ENCODE measurements around the gene MRAP. TPM values are rescaled to one million over a fixed set of nuclear protein-coding genes. Genes with fewer than 3 reads are reported as not detected.
A peak's percentile ranks its signal among the peaks of the same experiment; 100 is the strongest.

MRAP gene
- total RNA-seq, 4 donors from 2014 or later, result not detected

- Histone ChIP-seq H3K9me3 (no peaks in the 10 kb centered on the region), H3K4me3 (peak overlapping the region; percentile 51 to 92), H3K36me3 (no peaks in the 10 kb centered on the region), H3K27ac (peak overlapping the region in 3 of 4 donors; percentile 74 to 83 (median 77)), H3K4me1 (peaks cover 0 to 23% (median 9%) of the 10 kb centered on the region in 3 donors), H3K27me3 (no peaks in the 10 kb centered on the region)
- no peak for TF ChIP-seq POLR2AphosphoS5 (IDR thresholded peaks at IDR 0.05)
- no peak for ATAC-seq
- WGBS, 2 donors (ENCODE audit: low coverage in 1 of 2), result 6% methylated on average over 9 of the region's 10 CpGs; no CpG with 5 or more reads in 1 of the 2 donors
Observed at GRCh38 chr21:32279377-32279680, 19.3 kb upstream of the MRAP start.

- ATAC-seq, result no peak
- Histone ChIP-seq H3K36me3 (no peaks in the 10 kb centered on the region), H3K4me1 (peaks cover 0 to 23% (median 9%) of the 10 kb centered on the region in 3 donors), H3K9me3 (no peaks in the 10 kb centered on the region), H3K27me3 (no peaks in the 10 kb centered on the region), H3K27ac (no peak overlapping the region), H3K4me3 (no peak overlapping the region)
- TF ChIP-seq POLR2A (IDR thresholded peaks at IDR 0.05), result no peak
- TF ChIP-seq POLR2AphosphoS5 (IDR thresholded peaks at IDR 0.05), result no peak
- TF ChIP-seq EP300 (IDR thresholded peaks at IDR 0.05), result no peak
- TF ChIP-seq, protein P1, sequence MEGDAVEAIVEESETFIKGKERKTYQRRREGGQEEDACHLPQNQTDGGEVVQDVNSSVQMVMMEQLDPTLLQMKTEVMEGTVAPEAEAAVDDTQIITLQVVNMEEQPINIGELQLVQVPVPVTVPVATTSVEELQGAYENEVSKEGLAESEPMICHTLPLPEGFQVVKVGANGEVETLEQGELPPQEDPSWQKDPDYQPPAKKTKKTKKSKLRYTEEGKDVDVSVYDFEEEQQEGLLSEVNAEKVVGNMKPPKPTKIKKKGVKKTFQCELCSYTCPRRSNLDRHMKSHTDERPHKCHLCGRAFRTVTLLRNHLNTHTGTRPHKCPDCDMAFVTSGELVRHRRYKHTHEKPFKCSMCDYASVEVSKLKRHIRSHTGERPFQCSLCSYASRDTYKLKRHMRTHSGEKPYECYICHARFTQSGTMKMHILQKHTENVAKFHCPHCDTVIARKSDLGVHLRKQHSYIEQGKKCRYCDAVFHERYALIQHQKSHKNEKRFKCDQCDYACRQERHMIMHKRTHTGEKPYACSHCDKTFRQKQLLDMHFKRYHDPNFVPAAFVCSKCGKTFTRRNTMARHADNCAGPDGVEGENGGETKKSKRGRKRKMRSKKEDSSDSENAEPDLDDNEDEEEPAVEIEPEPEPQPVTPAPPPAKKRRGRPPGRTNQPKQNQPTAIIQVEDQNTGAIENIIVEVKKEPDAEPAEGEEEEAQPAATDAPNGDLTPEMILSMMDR (IDR thresholded peaks at IDR 0.05), result no peak
- WGBS, 2 donors (ENCODE audit: low coverage in 1 of 2), result 90 to 96% methylated on average over 7 of the region's 7 CpGs
Observed at GRCh38 chr21:32281531-32281930, 17.1 kb upstream of the MRAP start.

GRCh38 chr21:32282992-32283391, 15.7 kb upstream of the MRAP start:
- Histone ChIP-seq H3K4me1 (peaks cover 0 to 16% (median 5%) of the 10 kb centered on the region in 3 donors), H3K36me3 (no peaks in the 10 kb centered on the region), H3K27ac (no peak overlapping the region), H3K4me3 (no peak overlapping the region), H3K9me3 (no peaks in the 10 kb centered on the region), H3K27me3 (no peaks in the 10 kb centered on the region)
- TF ChIP-seq, protein P1 (IDR thresholded peaks at IDR 0.05), result no peak
- no peak for TF ChIP-seq POLR2AphosphoS5 (IDR thresholded peaks at IDR 0.05)
- no peak for TF ChIP-seq EP300 (IDR thresholded peaks at IDR 0.05)
- TF ChIP-seq POLR2A (IDR thresholded peaks at IDR 0.05), result no peak
- no peak for ATAC-seq
- WGBS, 2 donors (ENCODE audit: low coverage in 1 of 2), result 72 to 73% methylated on average over 2 to 6 of the region's 6 CpGs

DNA sequence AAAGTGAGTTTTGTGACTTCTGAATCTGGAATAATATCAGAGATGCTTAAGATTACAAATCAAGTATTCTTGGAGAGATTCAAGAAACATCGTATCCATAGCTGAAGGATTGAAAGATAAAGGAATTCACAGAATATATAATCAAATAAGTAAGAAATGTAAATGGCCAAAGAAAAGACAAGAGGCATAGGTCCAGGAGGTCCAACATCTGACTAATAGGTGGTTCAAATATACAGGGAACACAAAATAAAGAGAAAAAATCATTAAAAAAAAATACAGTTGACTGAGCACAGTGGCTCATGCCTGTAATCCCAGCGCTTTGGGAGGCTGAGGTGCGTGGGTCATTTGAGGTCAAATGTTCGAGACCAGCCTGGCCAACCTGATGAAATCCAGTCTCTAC, 13.2 kb upstream of the MRAP start:
- H3K9me3 ChIP-seq, result no peaks in the 10 kb centered on the region
- H3K36me3 ChIP-seq, result no peaks in the 10 kb centered on the region
- H3K27me3 ChIP-seq, result no peaks in the 10 kb centered on the region
- no peak overlapping the region for H3K4me3 ChIP-seq
- 82 to 93% methylated on average over 3 to 4 of the region's 4 CpGs for WGBS, 2 donors (ENCODE audit: low coverage in 1 of 2)
- no peak overlapping the region for H3K27ac ChIP-seq
- no peak for ATAC-seq
- no peaks in the 10 kb centered on the region for H3K4me1 ChIP-seq
- TF ChIP-seq EP300 (IDR thresholded peaks at IDR 0.05), result no peak
- no peak for TF ChIP-seq POLR2A (IDR thresholded peaks at IDR 0.05)
- TF ChIP-seq POLR2AphosphoS5 (IDR thresholded peaks at IDR 0.05), result no peak
- TF ChIP-seq, protein P1 (IDR thresholded peaks at IDR 0.05), result no peak

DNA sequence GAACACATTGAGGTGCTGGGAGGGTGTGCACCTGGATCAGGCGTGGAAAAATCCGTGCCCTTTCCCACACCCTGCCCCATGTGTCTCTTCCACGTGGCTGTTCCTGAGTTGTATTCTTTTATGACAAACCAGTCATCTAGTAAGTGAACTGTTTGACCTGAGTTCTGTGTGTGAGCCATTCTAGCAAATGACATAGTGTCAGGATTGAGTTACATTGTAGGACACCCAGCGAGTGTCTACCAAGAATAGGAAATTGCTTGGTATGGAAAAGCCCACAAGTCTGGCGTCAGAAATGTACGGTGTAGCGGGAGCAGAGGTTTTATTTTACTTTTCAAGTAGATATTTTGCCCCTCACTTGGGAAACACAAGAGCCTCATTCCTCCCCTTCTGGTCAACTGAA, 1.2 kb upstream of the MRAP start:
- WGBS, 2 donors (ENCODE audit: low coverage in 1 of 2), result 91% methylated on average over 7 of the region's 7 CpGs; no CpG with 5 or more reads in 1 of the 2 donors
- no peak for TF ChIP-seq EP300 (IDR thresholded peaks at IDR 0.05)
- no peak for TF ChIP-seq POLR2AphosphoS5 (IDR thresholded peaks at IDR 0.05)
- no peak for TF ChIP-seq POLR2A (IDR thresholded peaks at IDR 0.05)
- TF ChIP-seq, protein P1 (IDR thresholded peaks at IDR 0.05), result no peak

More for the DNA sequence above, 1.2 kb upstream of the MRAP start:
- no peaks in the 10 kb centered on the region for H3K9me3 ChIP-seq
- ATAC-seq, result no peak
- no peaks in the 10 kb centered on the region for H3K36me3 ChIP-seq
- H3K27ac ChIP-seq, result no peak overlapping the region
- H3K4me1 ChIP-seq, result no peaks in the 10 kb centered on the region
- H3K27me3 ChIP-seq, result no peaks in the 10 kb centered on the region
- H3K4me3 ChIP-seq, result no peak overlapping the region

Measured in gastroesophageal sphincter (tissue), 4 donors.